GM18873 (cell line): ENCODE data around the gene AGBL1.

Experiments
- ATAC-seq: cut with Tn5 transposase; IDR thresholded peaks from one replicate; pipeline ENCODE4 v1.9.1; 2021; ENCODE audit warnings: mild to moderate bottlenecking, moderate library complexity, moderate number of reproducible peaks; ENCODE audit not compliant: unreplicated experiment, low FRiP score

AGBL1 gene

GRCh38 chr15:86311568-86312280 lies 232.1 kb downstream of the AGBL1 start:
- ATAC-seq: no peak

GRCh38 chr15:86312486-86312885 lies 232.8 kb downstream of the AGBL1 start:
- ATAC-seq: no peak

- no peak for ATAC-seq
These were observed 236.5 kb downstream of the AGBL1 start for GRCh38 chr15:86316216-86316615.

- ATAC-seq: no peak
These were observed 237.2 kb downstream of the AGBL1 start for GRCh38 chr15:86316726-86317383.

- ATAC-seq: no peak
These were observed 237.7 kb downstream of the AGBL1 start for GRCh38 chr15:86317384-86317740.

- ATAC-seq: no peak
These were observed 243.0 kb downstream of the AGBL1 start for GRCh38 chr15:86322629-86323028.

- no peak for ATAC-seq
These were observed 247.7 kb downstream of the AGBL1 start for GRCh38 chr15:86327230-86327865.

- ATAC-seq: no peak
These were observed 249.0 kb downstream of the AGBL1 start for GRCh38 chr15:86328658-86329057.

GRCh38 chr15:86329311-86330013 lies 249.8 kb downstream of the AGBL1 start:
- ATAC-seq: no peak

GRCh38 chr15:86333819-86334218 lies 254.1 kb downstream of the AGBL1 start:
- ATAC-seq: no peak

- no peak for ATAC-seq
These were observed 256.5 kb downstream of the AGBL1 start for GRCh38 chr15:86336051-86336788.

- no peak for ATAC-seq
These were observed 257.4 kb downstream of the AGBL1 start for GRCh38 chr15:86337071-86337470.

GRCh38 chr15:86347245-86347644 lies 267.6 kb downstream of the AGBL1 start:
- ATAC-seq: no peak

GRCh38 chr15:86349565-86349964 lies 269.9 kb downstream of the AGBL1 start:
- no peak for ATAC-seq

- no peak for ATAC-seq
These were observed 273.5 kb downstream of the AGBL1 start for GRCh38 chr15:86353213-86353612.

- no peak for ATAC-seq
These were observed 275.7 kb downstream of the AGBL1 start for GRCh38 chr15:86355361-86355760.

GRCh38 chr15:86355801-86356200 lies 276.1 kb downstream of the AGBL1 start:
- ATAC-seq: no peak

GRCh38 chr15:86362555-86362954 lies 282.9 kb downstream of the AGBL1 start:
- no peak for ATAC-seq

GRCh38 chr15:86373147-86373546 lies 293.5 kb downstream of the AGBL1 start:
- ATAC-seq: no peak

GRCh38 chr15:86375733-86376280 lies 296.1 kb downstream of the AGBL1 start:
- ATAC-seq: no peak
